Loucy (cell line): ENCODE data around the gene SLCO2A1.

Experiments
- H2AFZ ChIP-seq: fragments of 200-600 bp; sonication (generic); 2 replicates; pipeline ENCODE4 v1.6.0; 2016; ENCODE audit warnings: antibody characterized with exemption, mild to moderate bottlenecking, low read length, moderate library complexity
- H3F3A ChIP-seq: fragments of 200-600 bp; 2 replicates; pipeline ENCODE4 v1.6.0; 2016; ENCODE audit warnings: antibody characterized with exemption, low read depth, mild to moderate bottlenecking
- H3K27me3 ChIP-seq: fragments of 200-600 bp; sonication (generic); 2 replicates; pipeline ENCODE4 v1.6.1; 2014; ENCODE audit warnings: low read length, mild to moderate bottlenecking; ENCODE audit not compliant: insufficient read depth, poor library complexity, severe bottlenecking
- H3K36me3 ChIP-seq: fragments of 200-600 bp; sonication (generic); 2 replicates; pipeline ENCODE4 v1.6.1; 2016; ENCODE audit warnings: low read length; ENCODE audit not compliant: insufficient read depth
- H3K4me1 ChIP-seq: fragments of 200-600 bp; sonication (generic); 2 replicates; pipeline ENCODE4 v1.5.1; 2014; ENCODE audit warnings: low read length, mild to moderate bottlenecking; ENCODE audit not compliant: insufficient read depth, poor library complexity, severe bottlenecking
- H3K4me2 ChIP-seq: fragments of 200-600 bp; sonication (generic); 2 replicates; pipeline ENCODE4 v1.6.0; 2014; ENCODE audit warnings: antibody characterized with exemption, low read length, low read depth, mild to moderate bottlenecking; ENCODE audit not compliant: poor library complexity, severe bottlenecking
- H3K4me3 ChIP-seq: fragments of 200-600 bp; sonication (generic); 2 replicates; pipeline ENCODE4 v1.5.1; 2014; ENCODE audit warnings: low read length, mild to moderate bottlenecking, mixed read lengths; ENCODE audit not compliant: poor library complexity, severe bottlenecking
- H3K79me2 ChIP-seq: fragments of 200-600 bp; sonication (generic); 2 replicates; pipeline ENCODE4 v1.6.1; 2014; ENCODE audit warnings: low read length; ENCODE audit not compliant: insufficient read depth
- H3K9ac ChIP-seq: fragments of 200-600 bp; sonication (generic); 2 replicates; pipeline ENCODE4 v1.6.0; 2014; ENCODE audit warnings: mild to moderate bottlenecking, low read depth, low read length, moderate library complexity; ENCODE audit not compliant: poor library complexity, severe bottlenecking
- H3K9me2 ChIP-seq: fragments of 200-600 bp; sonication (generic); replicated peaks from 2 replicates; pipeline ENCODE4 v1.6.1; 2016; ENCODE audit warnings: low read depth, low read length, mixed read lengths
- H3K9me3 ChIP-seq: fragments of 200-600 bp; sonication (generic); 2 replicates; pipeline ENCODE4 v1.6.1; 2014; ENCODE audit warnings: mild to moderate bottlenecking, antibody characterized with exemption, low read length, low read depth; ENCODE audit not compliant: insufficient read depth
- H4K20me1 ChIP-seq: fragments of 200-600 bp; sonication (generic); 2 replicates; pipeline ENCODE4 v1.6.0; 2014; ENCODE audit warnings: antibody characterized with exemption, low read length, mild to moderate bottlenecking; ENCODE audit not compliant: insufficient read depth, poor library complexity, severe bottlenecking
- EZH2phosphoT487 ChIP-seq: fragments of 200-600 bp; IDR thresholded peaks from 2 replicates; pipeline ENCODE4 v1.6.1; 2018; ENCODE audit warnings: antibody characterized with exemption, mild to moderate bottlenecking, moderate library complexity, borderline replicate concordance
- TF ChIP-seq, protein P1 (sequence below): fragments of 200-600 bp; sonication (generic); conservative IDR thresholded peaks from 2 replicates; pipeline ENCODE4 v1.5.1; 2014; ENCODE audit warnings: mild to moderate bottlenecking, antibody characterized with exemption, low read length

SLCO2A1 gene

DNA sequence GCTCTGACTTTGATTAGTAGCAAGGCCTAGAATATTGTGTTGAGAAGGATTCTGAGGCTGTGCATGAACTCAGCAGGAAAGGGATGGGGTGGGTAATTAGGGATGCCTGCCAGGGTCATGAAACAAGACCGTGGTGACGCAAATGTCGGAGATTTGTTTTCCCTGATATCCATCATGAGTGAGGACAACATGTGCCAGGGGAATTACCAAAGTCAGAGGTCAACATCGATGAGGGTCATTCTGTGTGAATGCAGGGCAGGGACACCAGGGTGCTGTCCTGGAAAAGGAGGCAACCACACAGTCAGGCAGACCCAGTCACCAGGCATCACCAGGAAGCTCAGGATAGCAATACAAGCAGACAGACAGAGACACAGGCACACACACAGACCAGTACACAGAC is 52.2 kb downstream of the SLCO2A1 start:
- Histone ChIP-seq H3K9me3 (0 out of 2 replicates have a peak, but pooled peaks cover under 1% of the 10 kb centered on the region), H3K79me2 (no peaks in the 10 kb centered on the region), H2AFZ (no peak overlapping the region), H3K9me2 (no peaks in the 10 kb centered on the region), H3K4me3 (no peak overlapping the region), H3K36me3 (no peaks in the 10 kb centered on the region), H3K27me3 (no peaks in the 10 kb centered on the region), H3F3A (no peaks in the 10 kb centered on the region), H3K9ac (no peak overlapping the region), H4K20me1 (no peaks in the 10 kb centered on the region), H3K4me2 (no peak overlapping the region), H3K4me1 (peaks cover 12% of the 10 kb centered on the region)
- TF ChIP-seq, protein P1, sequence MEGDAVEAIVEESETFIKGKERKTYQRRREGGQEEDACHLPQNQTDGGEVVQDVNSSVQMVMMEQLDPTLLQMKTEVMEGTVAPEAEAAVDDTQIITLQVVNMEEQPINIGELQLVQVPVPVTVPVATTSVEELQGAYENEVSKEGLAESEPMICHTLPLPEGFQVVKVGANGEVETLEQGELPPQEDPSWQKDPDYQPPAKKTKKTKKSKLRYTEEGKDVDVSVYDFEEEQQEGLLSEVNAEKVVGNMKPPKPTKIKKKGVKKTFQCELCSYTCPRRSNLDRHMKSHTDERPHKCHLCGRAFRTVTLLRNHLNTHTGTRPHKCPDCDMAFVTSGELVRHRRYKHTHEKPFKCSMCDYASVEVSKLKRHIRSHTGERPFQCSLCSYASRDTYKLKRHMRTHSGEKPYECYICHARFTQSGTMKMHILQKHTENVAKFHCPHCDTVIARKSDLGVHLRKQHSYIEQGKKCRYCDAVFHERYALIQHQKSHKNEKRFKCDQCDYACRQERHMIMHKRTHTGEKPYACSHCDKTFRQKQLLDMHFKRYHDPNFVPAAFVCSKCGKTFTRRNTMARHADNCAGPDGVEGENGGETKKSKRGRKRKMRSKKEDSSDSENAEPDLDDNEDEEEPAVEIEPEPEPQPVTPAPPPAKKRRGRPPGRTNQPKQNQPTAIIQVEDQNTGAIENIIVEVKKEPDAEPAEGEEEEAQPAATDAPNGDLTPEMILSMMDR, result no peak
- no peak for TF ChIP-seq EZH2phosphoT487

DNA sequence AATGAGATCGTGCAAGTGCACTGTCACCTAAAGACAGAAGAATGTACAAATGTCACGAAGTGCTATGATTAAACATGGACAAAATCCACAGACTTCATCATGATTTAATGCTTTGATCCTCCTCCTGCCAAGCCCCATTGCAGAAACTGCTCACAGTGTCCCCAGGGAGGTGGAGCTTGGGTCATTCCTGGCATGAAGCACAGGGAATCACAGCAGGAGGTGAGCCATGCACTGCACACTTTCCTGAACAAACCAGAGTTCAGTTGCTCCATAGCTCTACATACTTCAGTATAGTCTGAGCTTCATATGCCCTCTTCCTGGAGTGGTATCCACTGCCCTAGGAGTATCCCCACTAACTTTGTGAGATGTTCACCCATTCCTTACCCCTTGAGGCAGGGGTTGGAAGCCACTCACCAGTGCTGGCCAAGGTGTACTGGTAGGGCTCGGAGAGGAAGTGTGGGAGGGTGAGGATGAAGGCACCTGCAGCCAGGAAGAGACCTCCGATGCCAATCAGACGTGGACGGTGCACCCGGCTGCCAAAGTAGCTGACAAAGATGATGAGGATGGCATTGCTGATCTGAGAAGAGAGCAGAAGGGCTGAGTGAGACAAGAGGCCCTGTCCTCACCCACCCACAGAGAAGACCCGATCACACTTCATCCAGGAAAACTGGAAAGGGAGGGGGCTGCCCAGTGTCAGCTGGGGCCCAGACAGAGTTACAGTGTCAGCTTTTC is 56.3 kb downstream of the SLCO2A1 start:
- no peak for TF ChIP-seq EZH2phosphoT487
- TF ChIP-seq, protein P1, result no peak
- no peak overlapping the region for H2AFZ ChIP-seq
- no peaks in the 10 kb centered on the region for H3K36me3 ChIP-seq
- H3F3A ChIP-seq, result no peaks in the 10 kb centered on the region
- no peak overlapping the region for H3K4me2 ChIP-seq
- no peaks in the 10 kb centered on the region for H4K20me1 ChIP-seq
- no peaks in the 10 kb centered on the region for H3K4me1 ChIP-seq
- H3K9ac ChIP-seq, result no peak overlapping the region
- H3K4me3 ChIP-seq, result no peak overlapping the region
- peaks cover 10% of the 10 kb centered on the region for H3K9me3 ChIP-seq
- no peaks in the 10 kb centered on the region for H3K9me2 ChIP-seq
- H3K79me2 ChIP-seq, result no peaks in the 10 kb centered on the region
- no peaks in the 10 kb centered on the region for H3K27me3 ChIP-seq

DNA sequence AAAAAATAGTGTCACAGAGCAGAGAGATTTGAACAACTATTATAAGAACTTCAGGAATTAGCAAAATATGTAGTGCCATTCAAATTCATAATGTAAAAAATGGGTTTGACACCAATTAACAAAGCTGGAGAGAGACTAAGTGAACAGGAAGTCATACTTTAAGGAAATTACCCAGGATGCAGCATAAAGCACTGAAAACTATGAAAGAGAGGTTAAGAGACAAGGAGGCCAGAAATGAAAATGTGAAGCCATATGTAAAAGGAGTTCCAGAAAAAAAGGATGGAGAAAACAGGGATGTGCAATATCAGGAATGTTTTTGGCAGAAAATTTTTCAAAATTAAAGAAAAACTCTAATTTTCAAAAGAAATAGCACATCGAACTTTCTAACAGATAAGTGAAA is 57.6 kb downstream of the SLCO2A1 start:
- Histone ChIP-seq H3K9me2 (no peaks in the 10 kb centered on the region), H2AFZ (no peak overlapping the region), H3K9ac (no peak overlapping the region), H3K27me3 (no peaks in the 10 kb centered on the region), H3K36me3 (no peaks in the 10 kb centered on the region), H3K9me3 (peaks cover 10% of the 10 kb centered on the region), H3K4me3 (no peak overlapping the region), H4K20me1 (no peaks in the 10 kb centered on the region), H3F3A (no peaks in the 10 kb centered on the region), H3K79me2 (no peaks in the 10 kb centered on the region), H3K4me1 (no peaks in the 10 kb centered on the region), H3K4me2 (no peak overlapping the region)
- no peak for TF ChIP-seq EZH2phosphoT487
- TF ChIP-seq, protein P1, result no peak
